ENCODE results near the gene S100A13. TPM values are rescaled to one million over a fixed set of nuclear protein-coding genes. Genes with fewer than 3 reads are reported as not detected.

S100A13 gene
- total RNA-seq, 2 donors from 2014 or later: 224 to 284 TPM

DNA sequence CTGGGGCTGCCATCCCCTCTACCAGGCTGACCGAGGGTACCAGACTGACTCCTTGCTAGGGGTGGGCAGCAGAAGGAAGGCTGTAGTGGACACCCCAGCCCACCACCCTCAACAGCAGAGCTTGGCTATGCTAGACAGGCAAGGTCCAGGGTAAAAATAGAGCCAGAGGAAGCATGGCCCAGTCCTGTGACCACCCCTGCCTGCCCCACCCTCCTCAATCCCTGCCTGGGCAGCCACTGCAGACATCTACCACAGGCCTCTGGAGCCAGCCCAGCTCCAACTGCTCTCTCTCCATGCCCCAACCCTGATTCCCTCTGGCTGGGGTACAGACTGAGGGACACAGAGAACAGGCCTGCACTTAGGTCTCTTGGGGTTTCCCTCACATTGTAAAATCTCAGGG is 2.7 kb upstream of the S100A13 start:
- Mint-ChIP-seq H3K4me1 (peaks cover 28% of the 10 kb centered on the region), H3K9me3 (peaks cover 4% of the 10 kb centered on the region), H3K4me3 (no peak overlapping the region), H3K27me3 (ENCODE audit: insufficient read depth) (no peaks in the 10 kb centered on the region), H3K27ac (no peak overlapping the region), H3K36me3 (ENCODE audit: low read depth) (peaks cover 19% of the 10 kb centered on the region)
- Histone ChIP-seq H3K9me3 (ENCODE audit: control insufficient read depth, low read length) (no peaks in the 10 kb centered on the region), H3K27me3 (ENCODE audit: control insufficient read depth, insufficient read depth, low read length, poor library complexity, severe bottlenecking) (no peaks in the 10 kb centered on the region), H3K4me1 (ENCODE audit: control insufficient read depth, insufficient read depth, low read length) (no peaks in the 10 kb centered on the region), H3K4me3 (ENCODE audit: low read length) (no peak overlapping the region), H3K36me3 (ENCODE audit: control insufficient read depth, insufficient read depth, low read length) (peaks cover 12% of the 10 kb centered on the region), H3K9ac (ENCODE audit: extremely low read depth, low read length, poor library complexity, severe bottlenecking) (no peak overlapping the region), H3K27ac (ENCODE audit: low read depth, low read length) (no peak overlapping the region)
- TF ChIP-seq, protein P1, sequence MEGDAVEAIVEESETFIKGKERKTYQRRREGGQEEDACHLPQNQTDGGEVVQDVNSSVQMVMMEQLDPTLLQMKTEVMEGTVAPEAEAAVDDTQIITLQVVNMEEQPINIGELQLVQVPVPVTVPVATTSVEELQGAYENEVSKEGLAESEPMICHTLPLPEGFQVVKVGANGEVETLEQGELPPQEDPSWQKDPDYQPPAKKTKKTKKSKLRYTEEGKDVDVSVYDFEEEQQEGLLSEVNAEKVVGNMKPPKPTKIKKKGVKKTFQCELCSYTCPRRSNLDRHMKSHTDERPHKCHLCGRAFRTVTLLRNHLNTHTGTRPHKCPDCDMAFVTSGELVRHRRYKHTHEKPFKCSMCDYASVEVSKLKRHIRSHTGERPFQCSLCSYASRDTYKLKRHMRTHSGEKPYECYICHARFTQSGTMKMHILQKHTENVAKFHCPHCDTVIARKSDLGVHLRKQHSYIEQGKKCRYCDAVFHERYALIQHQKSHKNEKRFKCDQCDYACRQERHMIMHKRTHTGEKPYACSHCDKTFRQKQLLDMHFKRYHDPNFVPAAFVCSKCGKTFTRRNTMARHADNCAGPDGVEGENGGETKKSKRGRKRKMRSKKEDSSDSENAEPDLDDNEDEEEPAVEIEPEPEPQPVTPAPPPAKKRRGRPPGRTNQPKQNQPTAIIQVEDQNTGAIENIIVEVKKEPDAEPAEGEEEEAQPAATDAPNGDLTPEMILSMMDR (conservative IDR thresholded peaks at IDR 0.05): no peak
- WGBS, 2 experiments (ENCODE audit: insufficient coverage in 1 of 2, insufficient read length in 1 of 2): 88% methylated on average over 1 of the region's 1 CpG; no CpG with 5 or more reads in 1 of the 2 experiments
- no peak for DNase-seq

DNA sequence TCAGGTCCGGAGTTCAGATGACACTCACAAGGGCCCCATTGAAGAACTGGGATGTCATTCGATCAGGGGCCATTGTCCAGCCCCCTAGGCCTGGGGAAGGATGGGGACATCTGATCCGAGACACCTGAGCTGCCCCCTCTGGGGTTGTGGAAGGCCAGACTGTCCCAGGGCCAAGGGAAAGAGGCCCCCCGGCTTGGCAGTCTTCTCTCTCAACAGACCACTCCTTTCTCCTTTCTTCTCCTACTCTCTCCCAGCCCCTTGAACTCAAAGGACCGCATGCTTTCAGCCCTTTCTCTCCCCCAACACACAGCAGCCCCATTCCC is 2.0 kb upstream of the S100A13 start:
- Mint-ChIP-seq H3K9me3 (peaks cover 4% of the 10 kb centered on the region), H3K4me1 (peaks cover 30% of the 10 kb centered on the region), H3K36me3 (ENCODE audit: low read depth) (peaks cover 21% of the 10 kb centered on the region), H3K27ac (no peak overlapping the region), H3K4me3 (no peak overlapping the region), H3K27me3 (ENCODE audit: insufficient read depth) (no peaks in the 10 kb centered on the region)
- Histone ChIP-seq H3K27ac (ENCODE audit: low read depth, low read length) (no peak overlapping the region), H3K9me3 (ENCODE audit: control insufficient read depth, low read length) (no peaks in the 10 kb centered on the region), H3K36me3 (ENCODE audit: control insufficient read depth, insufficient read depth, low read length) (peaks cover 16% of the 10 kb centered on the region), H3K27me3 (ENCODE audit: control insufficient read depth, insufficient read depth, low read length, poor library complexity, severe bottlenecking) (no peaks in the 10 kb centered on the region), H3K9ac (ENCODE audit: extremely low read depth, low read length, poor library complexity, severe bottlenecking) (no peak overlapping the region), H3K4me1 (ENCODE audit: control insufficient read depth, insufficient read depth, low read length) (no peaks in the 10 kb centered on the region), H3K4me3 (ENCODE audit: low read length) (no peak overlapping the region)
- DNase-seq: no peak
- TF ChIP-seq, protein P1 (conservative IDR thresholded peaks at IDR 0.05): no peak
- 90 to 93% methylated on average over 3 to 5 of the region's 5 CpGs for WGBS, 2 experiments (ENCODE audit: insufficient coverage in 1 of 2, insufficient read length in 1 of 2)

DNA sequence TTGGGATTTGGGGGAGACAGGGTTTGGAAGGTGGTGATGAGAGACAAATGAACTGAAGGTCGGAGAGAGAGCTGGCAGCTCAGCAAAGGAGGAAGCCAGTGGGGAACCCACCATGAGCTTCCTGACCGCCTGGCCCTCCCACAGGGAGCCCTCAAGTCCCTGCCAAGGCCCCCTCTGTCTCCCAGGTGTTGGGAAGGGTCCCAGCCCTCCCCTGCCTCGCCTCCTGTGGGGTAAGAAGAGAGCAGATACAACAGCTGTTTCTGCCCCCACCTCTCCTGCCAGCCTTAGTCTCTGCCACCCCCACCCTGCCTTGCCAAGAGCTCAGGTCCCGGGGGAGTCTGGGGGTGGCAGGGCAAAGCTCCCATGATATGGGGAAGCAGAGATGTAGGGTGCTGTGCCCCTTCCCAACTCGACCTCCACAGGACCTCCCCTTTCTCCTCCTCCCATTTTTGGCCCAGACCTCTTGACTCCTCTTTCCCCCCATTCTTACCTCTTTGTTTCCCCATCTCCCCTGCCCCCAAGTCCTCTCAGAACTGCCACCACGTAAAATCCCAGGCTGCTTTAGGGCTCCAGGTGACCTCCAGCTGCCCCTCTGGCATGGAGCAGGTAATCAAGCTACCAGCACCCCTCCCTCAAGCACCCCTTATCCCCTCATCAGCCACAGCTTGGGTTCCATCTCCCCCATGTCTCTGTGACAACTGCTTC is 1.5 kb upstream of the S100A13 start:
- TF ChIP-seq, protein P1 (conservative IDR thresholded peaks at IDR 0.05): no peak
- H3K4me1 Mint-ChIP-seq: peaks cover 35% of the 10 kb centered on the region
- no peak overlapping the region for H3K9ac ChIP-seq (ENCODE audit: extremely low read depth, low read length, poor library complexity, severe bottlenecking)

More for the DNA sequence above, 1.5 kb upstream of the S100A13 start:
- Mint-ChIP-seq H3K36me3 (ENCODE audit: low read depth) (peaks cover 25% of the 10 kb centered on the region), H3K27me3 (ENCODE audit: insufficient read depth) (no peaks in the 10 kb centered on the region), H3K4me3 (no peak overlapping the region), H3K9me3 (peaks cover 4% of the 10 kb centered on the region), H3K27ac (peak overlapping the region; percentile 45)
- no peaks in the 10 kb centered on the region for H3K9me3 ChIP-seq (ENCODE audit: control insufficient read depth, low read length)
- H3K4me1 ChIP-seq (ENCODE audit: control insufficient read depth, insufficient read depth, low read length): no peaks in the 10 kb centered on the region
- H3K27me3 ChIP-seq (ENCODE audit: control insufficient read depth, insufficient read depth, low read length, poor library complexity, severe bottlenecking): no peaks in the 10 kb centered on the region
- H3K4me3 ChIP-seq (ENCODE audit: low read length): no peak overlapping the region
- no peak for DNase-seq
- WGBS, 2 experiments (ENCODE audit: insufficient coverage in 1 of 2, insufficient read length in 1 of 2): 91 to 100% methylated on average over 2 to 6 of the region's 6 CpGs
- no peak overlapping the region for H3K27ac ChIP-seq (ENCODE audit: low read depth, low read length)
- peaks cover 21% of the 10 kb centered on the region for H3K36me3 ChIP-seq (ENCODE audit: control insufficient read depth, insufficient read depth, low read length)

Measured in endodermal cell (in vitro differentiated cells).